Spleen (tissue), 11 donors: ENCODE data around the gene NPHP4. TPM values are rescaled to one million over a fixed set of nuclear protein-coding genes. Genes with fewer than 3 reads are reported as not detected.

Experiments
- DNase-seq: peaks from one replicate; pipeline ENCODE4 v3.0.0-alpha.2; 2020
- H3K27ac ChIP-seq, 8 donors: fragments of 200-600 bp; sonication (generic) in 7 of 8; 1 replicate in 4 of 8; 2 replicates in 4 of 8; pipeline versions ENCODE4 v1.5.0 to v1.8.0; 2016 to 2021; ENCODE audit warnings: inconsistent platforms in 4 of 8, mild to moderate bottlenecking in 4 of 8, moderate library complexity in 1 of 8
- H3K27me3 ChIP-seq, 7 donors: fragments of 200-600 bp; sonication (generic) in 6 of 7; replicated peaks in 1 of 7; 1 replicate in 4 of 7; 2 replicates in 3 of 7; pipeline versions ENCODE4 v1.5.0 to v1.8.0; 2016 to 2021; ENCODE audit warnings: inconsistent platforms in 3 of 7, mild to moderate bottlenecking in 1 of 7
- H3K36me3 ChIP-seq, 6 donors: fragments of 200-600 bp; sonication (generic) in 5 of 6; 1 replicate in 4 of 6; 2 replicates in 2 of 6; pipeline versions ENCODE4 v1.5.0 to v1.8.0; 2016 to 2021; ENCODE audit warnings: inconsistent platforms in 2 of 6
- H3K4me1 ChIP-seq, 6 donors: fragments of 200-600 bp; sonication (generic) in 5 of 6; 1 replicate in 3 of 6; 2 replicates in 3 of 6; pipeline versions ENCODE4 v1.5.0 to v1.8.0; 2016 to 2021; ENCODE audit warnings: inconsistent platforms in 3 of 6
- H3K4me3 ChIP-seq, 8 donors: fragments of 200-600 bp; sonication (generic) in 7 of 8; 1 replicate in 4 of 8; 2 replicates in 4 of 8; pipeline versions ENCODE4 v1.5.0 to v1.8.0; 2016 to 2021; ENCODE audit warnings: inconsistent platforms in 4 of 8, mild to moderate bottlenecking in 4 of 8, moderate library complexity in 2 of 8
- H3K9me3 ChIP-seq, 8 donors: fragments of 200-600 bp; sonication (generic) in 7 of 8; 1 replicate in 4 of 8; 2 replicates in 4 of 8; pipeline versions ENCODE4 v1.5.0 to v1.8.0; 2016 to 2021; ENCODE audit warnings: inconsistent platforms in 4 of 8
- CTCF ChIP-seq, 11 experiments: fragments of 200-600 bp in 7 of 11; fragments of 450-650 bp in 4 of 11; sonication (generic) in 4 of 11; IDR thresholded peaks in 8 of 11; conservative IDR thresholded peaks in 3 of 11; 1 replicate in 7 of 11; 2 replicates in 4 of 11; pipeline versions ENCODE4 v1.4.0 to v1.8.0; 2016 to 2021; ENCODE audit warnings: antibody characterized with exemption in 11 of 11, inconsistent platforms in 4 of 11, mild to moderate bottlenecking in 1 of 11
- POLR2A ChIP-seq, 3 donors: fragments of 450-650 bp; IDR thresholded peaks; one replicate each; pipeline ENCODE4 v1.5.1; 2017; ENCODE audit warnings: antibody characterized with exemption in 3 of 3, mild to moderate bottlenecking in 1 of 3
- POLR2AphosphoS5 ChIP-seq, 3 donors: sonication (generic); formaldehyde crosslinking; IDR thresholded peaks; one replicate each; pipeline ENCODE4 v1.5.1; 2017; ENCODE audit warnings: antibody characterized with exemption in 3 of 3
- WGBS, 5 donors: extraction: QIAGEN DNeasy Blood & Tissue Kit in 3 of 5; methylation state at CpG; one replicate each; pipeline versions ENCODE4 v1.1.5 to v1.1.7; 2013 to 2018; 5-methylcytosine and 5-hydroxymethylcytosine counted together
- intact Hi-C: fragments of 100-400 bp; cut with DNase I; formaldehyde crosslinking; loops from one replicate; pipeline ENCODE4 v1.15.0; 2023; ENCODE audit warnings: low total_unique reads
- polyA plus RNA-seq, 3 donors: library from polyadenylated mRNA; stranded (reverse); fragments of 200-250 nt; gene quantifications; one replicate each; pipeline ENCODE4 v1.2.1, GENCODE V29; 2013
- total RNA-seq, 7 donors: library from RNA; depleted of rRNA in 3 of 7; stranded (reverse); fragments of >200 nt in 3 of 7; fragmentation: NEBNext Ultra II Directional in 4 of 7; extraction: Animal tissue kit (Norgen Biotek cat#: 25700) in 4 of 7; gene quantifications; one replicate each; pipeline versions ENCODE4 v1.1.0 to v1.2.1, GENCODE V29; 2016 to 2021
- donor health status: healthy with polysubstance abuse.
- donor health status: DM: no; HTN: no; CAD: no; lungs with moderate emphysema.
- donor health status: DM: no; HTN: no; CAD: no.
- donor health status: Bipolar disorder and iron deficiency.
- donor health status: healthy.
- donor health status: DM: no; HTN: no; CAD: no.
- donor health status: DM: yes; HTN: yes; CAD: no.

Gene NPHP4
- total and polyA plus RNA-seq, 10 donors = 1.2 to 17.5 (median 9.4) TPM

GRCh38 chr1:5903680-5904079 lies 88.5 kb downstream of the NPHP4 start:
- WGBS, 5 donors = 90 to 97% (median 93%) methylated on average over 8 of the region's 8 CpGs
- no peak overlapping the region for H3K27ac ChIP-seq
- no peaks in the 10 kb centered on the region for H3K27me3 ChIP-seq
- intact Hi-C loops = no loop called here
- TF ChIP-seq POLR2AphosphoS5 (IDR thresholded peaks at IDR 0.05) = no peak
- TF ChIP-seq CTCF (IDR thresholded peaks at IDR 0.05 in 8 of 11, conservative IDR thresholded peaks at IDR 0.05 in 3 of 11) = no peak
- no peak for TF ChIP-seq POLR2A (IDR thresholded peaks at IDR 0.05)
- H3K36me3 ChIP-seq = peaks cover 0 to 76% (median 22%) of the 10 kb centered on the region in 6 donors
- no peak overlapping the region for H3K4me3 ChIP-seq
- DNase-seq = peak; percentile 31
- no peaks in the 10 kb centered on the region for H3K4me1 ChIP-seq
- H3K9me3 ChIP-seq = no peaks in the 10 kb centered on the region

GRCh38 chr1:5903031-5903430 lies 89.2 kb downstream of the NPHP4 start:
- no peak for TF ChIP-seq POLR2A (IDR thresholded peaks at IDR 0.05)
- intact Hi-C loops = no loop called here
- WGBS, 5 donors = 96 to 97% (median 96%) methylated on average over 5 of the region's 5 CpGs

GRCh38 chr1:5901841-5902240 lies 90.4 kb downstream of the NPHP4 start:
- WGBS, 5 donors = 76 to 84% (median 81%) methylated on average over 2 of the region's 2 CpGs
- H3K9me3 ChIP-seq = no peaks in the 10 kb centered on the region
- no peak for DNase-seq
- TF ChIP-seq POLR2AphosphoS5 (IDR thresholded peaks at IDR 0.05) (no peak), CTCF (IDR thresholded peaks at IDR 0.05 in 8 of 11, conservative IDR thresholded peaks at IDR 0.05 in 3 of 11) (no peak), POLR2A (IDR thresholded peaks at IDR 0.05) (no peak)
- H3K4me1 ChIP-seq = no peaks in the 10 kb centered on the region
- H3K27me3 ChIP-seq = no peaks in the 10 kb centered on the region
- peaks cover 0 to 78% (median 23%) of the 10 kb centered on the region in 6 donors for H3K36me3 ChIP-seq
- H3K4me3 ChIP-seq = no peak overlapping the region
- H3K27ac ChIP-seq = no peak overlapping the region
- intact Hi-C loops = no loop called here

More at GRCh38 chr1:5903031-5903430, 89.2 kb downstream of the NPHP4 start:
- Histone ChIP-seq H3K36me3 (peaks cover 0 to 76% (median 23%) of the 10 kb centered on the region in 6 donors), H3K27ac (no peak overlapping the region), H3K9me3 (no peaks in the 10 kb centered on the region), H3K27me3 (no peaks in the 10 kb centered on the region), H3K4me1 (no peaks in the 10 kb centered on the region), H3K4me3 (no peak overlapping the region)
- no peak for DNase-seq

GRCh38 chr1:5901150-5901549 lies 91.1 kb downstream of the NPHP4 start:
- DNase-seq = peak; percentile 16
- no peak overlapping the region for H3K4me3 ChIP-seq
- intact Hi-C loops = no loop called here
- WGBS, 5 donors = 94 to 95% (median 94%) methylated on average over 5 of the region's 5 CpGs
- TF ChIP-seq CTCF (IDR thresholded peaks at IDR 0.05 in 8 of 11, conservative IDR thresholded peaks at IDR 0.05 in 3 of 11) = no peak
- no peak for TF ChIP-seq POLR2AphosphoS5 (IDR thresholded peaks at IDR 0.05)
- no peak for TF ChIP-seq POLR2A (IDR thresholded peaks at IDR 0.05)
- no peaks in the 10 kb centered on the region for H3K4me1 ChIP-seq
- peaks cover 0 to 76% (median 24%) of the 10 kb centered on the region in 6 donors for H3K36me3 ChIP-seq
- H3K27me3 ChIP-seq = no peaks in the 10 kb centered on the region
- no peaks in the 10 kb centered on the region for H3K9me3 ChIP-seq
- no peak overlapping the region for H3K27ac ChIP-seq

GRCh38 chr1:5898266-5898665 lies 94.0 kb downstream of the NPHP4 start:
- H3K27ac ChIP-seq = no peak overlapping the region
- peak; percentile 61 for DNase-seq
- H3K4me1 ChIP-seq = no peaks in the 10 kb centered on the region
- no peaks in the 10 kb centered on the region for H3K27me3 ChIP-seq
- H3K36me3 ChIP-seq = peaks cover 0 to 57% (median 7%) of the 10 kb centered on the region in 6 donors
- intact Hi-C loops = no loop called here
- no peak for TF ChIP-seq POLR2AphosphoS5 (IDR thresholded peaks at IDR 0.05)
- no peak for TF ChIP-seq CTCF (IDR thresholded peaks at IDR 0.05 in 8 of 11, conservative IDR thresholded peaks at IDR 0.05 in 3 of 11)
- TF ChIP-seq POLR2A (IDR thresholded peaks at IDR 0.05) = no peak
- H3K9me3 ChIP-seq = no peaks in the 10 kb centered on the region
- no peak overlapping the region for H3K4me3 ChIP-seq
- WGBS, 5 donors = 93 to 96% (median 95%) methylated on average over 14 to 17 of the region's 17 CpGs
